ENCODE data around the gene RPA3. TPM values are rescaled to one million over a fixed set of nuclear protein-coding genes. Genes with fewer than 3 reads are reported as not detected.

Gene RPA3
- polyA plus RNA-seq, 1 donor (not counting 4 experiments of a cell fraction or from before 2014, with no cell fraction given): 51.1 TPM

DNA sequence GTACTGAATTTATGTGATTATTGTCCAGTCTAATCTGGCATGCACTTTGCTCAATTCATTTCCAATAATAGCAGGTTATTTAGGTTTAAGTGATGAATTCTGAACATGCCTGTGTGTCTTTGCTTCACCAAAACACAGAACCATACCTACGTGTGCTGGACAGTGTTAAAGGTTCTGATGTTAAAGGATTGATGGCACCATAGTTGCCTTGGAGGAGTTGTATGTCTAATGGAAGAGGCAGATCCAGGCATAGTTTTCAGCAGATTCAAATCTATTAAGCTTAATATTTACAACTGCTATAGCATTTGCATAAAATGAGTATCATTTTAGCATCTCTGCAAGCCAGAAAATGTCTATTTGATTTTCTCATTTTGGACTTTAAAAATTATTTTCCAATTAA, 105.9 kb downstream of the RPA3 start:
- no peaks in the 10 kb centered on the region for H3K79me2 ChIP-seq (ENCODE audit: control insufficient read depth, insufficient read depth, low read length)
- no peak for TF ChIP-seq EZH2 (IDR thresholded peaks at IDR 0.05; ENCODE audit: low read length)
- no peak for TF ChIP-seq CTCF (optimal IDR thresholded peaks at IDR 0.05 in 1 of 3, IDR thresholded peaks at IDR 0.05 in 1 of 3, conservative IDR thresholded peaks at IDR 0.05 in 1 of 3; ENCODE audit: extremely low read depth in 1 of 3, insufficient read depth in 2 of 3, low read length in 3 of 3)
- H3K9me3 ChIP-seq (ENCODE audit: control insufficient read depth, low read depth, low read length): no peaks in the 10 kb centered on the region
- H3K9ac ChIP-seq (ENCODE audit: control insufficient read depth, extremely low read depth, insufficient read depth, low read length): no peak overlapping the region
- dilution Hi-C loops (cut with MboI; ENCODE audit: extremely low pct_ligation_motif_present, low sequenced_read_pairs): no loop called here
- H3K27me3 ChIP-seq (ENCODE audit: control insufficient read depth, extremely low read depth, insufficient read depth, low read length): no peaks in the 10 kb centered on the region
- no peaks in the 10 kb centered on the region for H3K9me1 ChIP-seq (ENCODE audit: control insufficient read depth, extremely low read depth, insufficient read depth, low read length)
- no peaks in the 10 kb centered on the region for H3K36me3 ChIP-seq (ENCODE audit: control insufficient read depth in 2 of 2, extremely low read depth in 1 of 2, insufficient read depth in 2 of 2, low read length in 2 of 2)
- DNase-seq (ENCODE audit: low read depth, low spot score): no peak
- H3K4me1 ChIP-seq (ENCODE audit: control insufficient read depth, extremely low read depth, insufficient read depth, low read length): no peaks in the 10 kb centered on the region
- no peak overlapping the region for H3K4me3 ChIP-seq (ENCODE audit: control insufficient read depth in 2 of 3, extremely low read depth in 1 of 3, insufficient read depth in 2 of 3, low read depth in 1 of 3, low read length in 3 of 3)
- no peak overlapping the region for H2AFZ ChIP-seq (ENCODE audit: control insufficient read depth, low read length)
- no peak overlapping the region for H3K4me2 ChIP-seq (ENCODE audit: control insufficient read depth, extremely low read depth, insufficient read depth, low read depth, low read length)
- no peak overlapping the region for H3K27ac ChIP-seq (ENCODE audit: control insufficient read depth, insufficient read depth, low read length)
- H4K20me1 ChIP-seq (ENCODE audit: control insufficient read depth, extremely low read depth, insufficient read depth, low read length): no peaks in the 10 kb centered on the region
- no peak for FAIRE-seq

DNA sequence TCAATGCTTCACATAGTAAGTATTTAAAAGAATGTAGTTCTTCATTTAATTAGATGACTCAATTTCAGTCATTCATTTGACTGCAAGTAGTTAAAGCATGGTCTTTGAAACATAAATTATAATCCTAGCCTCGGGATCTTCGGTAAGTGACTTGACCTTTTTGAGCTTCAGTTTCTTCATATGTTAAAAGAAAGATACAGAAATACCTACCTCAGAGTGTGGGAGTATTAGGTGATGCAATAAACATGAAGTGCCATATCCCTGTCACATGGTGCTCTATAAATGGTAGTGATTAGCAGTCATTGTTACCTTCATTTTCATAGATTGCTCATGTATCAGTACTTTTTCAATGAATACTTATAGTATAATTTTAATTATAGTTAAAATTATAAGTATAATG, 109.1 kb downstream of the RPA3 start:
- H3K27ac ChIP-seq (ENCODE audit: control insufficient read depth, insufficient read depth, low read length): no peak overlapping the region
- no peak overlapping the region for H3K9ac ChIP-seq (ENCODE audit: control insufficient read depth, extremely low read depth, insufficient read depth, low read length)
- H4K20me1 ChIP-seq (ENCODE audit: control insufficient read depth, extremely low read depth, insufficient read depth, low read length): no peaks in the 10 kb centered on the region
- dilution Hi-C loops (cut with MboI; ENCODE audit: extremely low pct_ligation_motif_present, low sequenced_read_pairs): no loop called here
- no peak for FAIRE-seq
- no peak for TF ChIP-seq EZH2 (IDR thresholded peaks at IDR 0.05; ENCODE audit: low read length)
- no peak for TF ChIP-seq CTCF (optimal IDR thresholded peaks at IDR 0.05 in 1 of 3, IDR thresholded peaks at IDR 0.05 in 1 of 3, conservative IDR thresholded peaks at IDR 0.05 in 1 of 3; ENCODE audit: extremely low read depth in 1 of 3, insufficient read depth in 2 of 3, low read length in 3 of 3)
- H3K79me2 ChIP-seq (ENCODE audit: control insufficient read depth, insufficient read depth, low read length): no peaks in the 10 kb centered on the region
- no peak for DNase-seq (ENCODE audit: low read depth, low spot score)
- H3K4me3 ChIP-seq (ENCODE audit: control insufficient read depth in 2 of 3, extremely low read depth in 1 of 3, insufficient read depth in 2 of 3, low read depth in 1 of 3, low read length in 3 of 3): no peak overlapping the region
- no peaks in the 10 kb centered on the region for H3K27me3 ChIP-seq (ENCODE audit: control insufficient read depth, extremely low read depth, insufficient read depth, low read length)
- no peak overlapping the region for H3K4me2 ChIP-seq (ENCODE audit: control insufficient read depth, extremely low read depth, insufficient read depth, low read depth, low read length)
- H3K9me1 ChIP-seq (ENCODE audit: control insufficient read depth, extremely low read depth, insufficient read depth, low read length): no peaks in the 10 kb centered on the region
- H3K4me1 ChIP-seq (ENCODE audit: control insufficient read depth, extremely low read depth, insufficient read depth, low read length): no peaks in the 10 kb centered on the region
- H2AFZ ChIP-seq (ENCODE audit: control insufficient read depth, low read length): no peak overlapping the region
- peaks cover 0 to 2% of the 10 kb centered on the region in 2 experiments for H3K36me3 ChIP-seq (ENCODE audit: control insufficient read depth in 2 of 2, extremely low read depth in 1 of 2, insufficient read depth in 2 of 2, low read length in 2 of 2)
- H3K9me3 ChIP-seq (ENCODE audit: control insufficient read depth, low read depth, low read length): no peaks in the 10 kb centered on the region
